Nephron progenitor cell (in vitro differentiated cells): Measurements from ENCODE around the gene HEXD.

Experiments used
- DNase-seq: peaks from one replicate; pipeline ENCODE4 v3.0.0; 2021
- H3K27ac Mint-ChIP-seq: 2 replicates; pipeline ENCODE4 v1.8.0; 2021; ENCODE audit warnings: mild to moderate bottlenecking, moderate library complexity, mixed read lengths
- H3K27me3 Mint-ChIP-seq: 2 replicates; pipeline ENCODE4 v1.8.0; 2021; ENCODE audit warnings: mild to moderate bottlenecking, low read depth, mixed read lengths; ENCODE audit not compliant: poor library complexity
- H3K36me3 Mint-ChIP-seq: 2 replicates; pipeline ENCODE4 v1.8.0; 2021; ENCODE audit warnings: low read depth, mixed read lengths
- H3K4me1 Mint-ChIP-seq: 2 replicates; pipeline ENCODE4 v1.8.0; 2021; ENCODE audit warnings: mixed read lengths
- H3K4me3 Mint-ChIP-seq: 2 replicates; pipeline ENCODE4 v1.8.0; 2021; ENCODE audit warnings: mild to moderate bottlenecking, moderate library complexity, mixed read lengths
- H3K9me3 Mint-ChIP-seq: 2 replicates; pipeline ENCODE4 v1.8.0; 2021; ENCODE audit warnings: mild to moderate bottlenecking, moderate library complexity, mixed read lengths
- CTCF ChIP-seq: fragments of 200-600 bp; sonication (generic); IDR thresholded peaks from 2 replicates; pipeline ENCODE4 v1.5.0; 2021; ENCODE audit warnings: antibody characterized with exemption

HEXD gene

DNA sequence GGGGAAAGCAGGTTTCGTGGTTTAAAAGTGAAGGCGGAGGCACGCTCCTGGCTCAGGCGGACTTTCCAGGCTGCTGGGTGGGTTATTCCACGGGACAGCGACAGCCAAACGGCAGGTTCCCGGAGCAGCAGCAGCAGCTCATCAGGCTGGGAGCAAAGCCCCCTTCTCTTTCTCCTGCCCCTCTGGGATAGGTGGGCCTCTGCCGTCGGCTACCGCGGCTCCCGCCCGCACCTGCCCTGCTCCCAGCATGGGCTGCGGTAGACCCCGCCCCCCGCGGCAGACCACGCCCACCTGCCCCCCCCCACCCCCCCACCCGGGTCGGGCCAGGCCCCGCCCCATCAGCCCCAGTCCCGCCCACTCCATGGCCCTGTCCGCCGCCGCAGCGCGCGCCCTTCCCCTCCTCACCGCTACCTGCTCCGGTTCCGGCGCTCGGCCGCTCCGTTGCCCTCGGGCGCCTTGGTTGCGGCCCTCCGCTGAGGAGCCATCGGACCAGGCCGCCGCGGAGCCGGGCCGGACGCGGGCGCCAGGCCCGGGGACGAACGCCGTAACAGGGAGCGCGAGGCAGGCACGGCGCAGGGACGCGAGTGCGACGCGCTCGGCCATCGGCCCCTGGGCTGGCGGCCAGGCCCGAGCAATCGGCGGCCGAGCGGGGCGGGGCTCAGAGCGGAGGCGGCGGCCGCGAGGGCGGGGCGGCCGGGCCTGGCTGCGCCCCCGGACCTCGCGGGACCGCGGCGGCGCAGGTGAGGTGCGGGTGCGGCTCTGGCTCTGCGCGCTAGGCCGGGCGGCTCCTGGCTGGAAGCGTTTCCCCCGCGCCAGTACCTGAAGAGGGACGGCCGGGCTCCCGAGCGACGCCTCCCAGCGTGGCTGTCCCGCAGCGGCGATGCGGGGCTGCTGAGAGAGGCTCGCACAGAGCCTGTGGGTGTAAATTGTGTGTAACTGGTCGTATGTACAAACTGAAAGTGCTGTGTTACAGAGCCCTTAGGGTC lies at the start of gene HEXD, which contains the start of gene OGFOD3:
Gene HEXD (plus strand): TSS at position 347 of the 986 bp plus-strand sequence. CDS start 1,453 bp downstream, outside the sequence.
Gene OGFOD3 (minus strand): TSS at position 586 of the 986 bp plus-strand sequence. CDS start 101 bp downstream, at position 485.
- peaks cover 7% of the 10 kb centered on the region for H3K27me3 Mint-ChIP-seq
- peaks cover 21% of the 10 kb centered on the region for H3K4me1 Mint-ChIP-seq
- TF ChIP-seq CTCF, result no peak
- peaks cover 44% of the 10 kb centered on the region for H3K36me3 Mint-ChIP-seq
- peak; percentile 87 for DNase-seq
- peak within 1 kb of the TSS; percentile 84 for H3K4me3 Mint-ChIP-seq
- H3K9me3 Mint-ChIP-seq, result peaks cover 34% of the 10 kb centered on the region
- H3K27ac Mint-ChIP-seq, result no peak within 1 kb of the TSS

DNA sequence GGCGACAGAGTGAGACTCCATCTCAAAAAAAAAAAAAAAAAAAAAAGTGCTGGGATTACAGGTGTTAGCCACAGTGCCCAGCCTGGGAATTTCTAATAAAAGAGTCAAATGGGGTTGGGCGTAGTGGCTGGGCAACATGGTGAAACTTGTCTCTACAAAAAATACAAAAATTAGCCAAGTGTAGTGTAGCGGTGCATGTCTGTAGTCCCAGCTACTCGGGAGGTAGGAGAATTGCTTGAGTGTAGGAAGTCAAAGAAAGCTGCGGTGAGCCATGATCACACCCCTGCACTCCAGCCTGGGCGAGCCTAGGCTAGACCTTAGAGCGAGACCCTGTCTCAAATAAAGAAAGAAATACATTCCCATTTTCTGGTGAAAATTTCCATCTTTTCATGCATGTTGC lies 48.9 kb upstream of the HEXD start:
- Mint-ChIP-seq H3K27me3 (peaks cover 25% of the 10 kb centered on the region), H3K36me3 (peaks cover 4% of the 10 kb centered on the region), H3K27ac (no peak overlapping the region), H3K4me1 (peaks cover 55% of the 10 kb centered on the region), H3K4me3 (no peak overlapping the region), H3K9me3 (peaks cover 8% of the 10 kb centered on the region)
- TF ChIP-seq CTCF, result no peak
- no peak for DNase-seq

GRCh38 chr17:82370471-82371332 lies 47.4 kb upstream of the HEXD start:
- TF ChIP-seq CTCF, result no peak
- Mint-ChIP-seq H3K4me3 (peak overlapping the region; percentile 62), H3K27ac (no peak overlapping the region), H3K4me1 (peaks cover 46% of the 10 kb centered on the region), H3K27me3 (peaks cover 25% of the 10 kb centered on the region), H3K36me3 (peaks cover 4% of the 10 kb centered on the region), H3K9me3 (peaks cover 8% of the 10 kb centered on the region)
- no peak for DNase-seq

- Mint-ChIP-seq H3K4me3 (peak within 1 kb of the TSS; percentile 80), H3K9me3 (peaks cover 8% of the 10 kb centered on the region), H3K27ac (peak within 1 kb of the TSS; percentile 74), H3K36me3 (peaks cover 4% of the 10 kb centered on the region), H3K4me1 (peaks cover 43% of the 10 kb centered on the region), H3K27me3 (peaks cover 25% of the 10 kb centered on the region)
- DNase-seq, result peak; percentile 79
- TF ChIP-seq CTCF, result no peak
Observed at GRCh38 chr17:82371333-82372248, 46.6 kb upstream of the HEXD start, which contains the start of gene UTS2R. Gene UTS2R (plus strand): TSS chr17:82371765. CDS start chr17:82374325, 2,560 bp downstream.
